Neutrophil (primary cell): ENCODE data around the gene ASIC3.

Source experiments
- H3K27ac ChIP-seq: fragments of 200-600 bp; sonication (generic); 2 replicates; pipeline ENCODE4 v1.5.1; 2016; ENCODE audit warnings: mild to moderate bottlenecking, moderate library complexity
- H3K27me3 ChIP-seq: fragments of 200-600 bp; sonication (generic); 2 replicates; pipeline ENCODE4 v1.6.0; 2016; ENCODE audit warnings: mild to moderate bottlenecking
- H3K36me3 ChIP-seq: fragments of 200-600 bp; sonication (generic); 2 replicates; pipeline ENCODE4 v1.5.1; 2017
- H3K4me1 ChIP-seq, 2 experiments: fragments of 200-600 bp in 1 of 2; sonication (generic) in 1 of 2; 1 replicate in 1 of 2; 2 replicates in 1 of 2; pipeline versions ENCODE4 v1.5.1 to v1.6.1; 2013 to 2016; ENCODE audit warnings: low read depth in 1 of 2, low read length in 1 of 2, mild to moderate bottlenecking in 1 of 2, moderate library complexity in 1 of 2; ENCODE audit not compliant: control insufficient read depth in 1 of 2, insufficient read depth in 1 of 2
- H3K4me3 ChIP-seq, 2 experiments: fragments of 200-600 bp in 1 of 2; sonication (generic) in 1 of 2; 1 replicate in 1 of 2; 2 replicates in 1 of 2; pipeline ENCODE4 v1.5.1; 2013 to 2016; ENCODE audit warnings: low read depth in 1 of 2, low read length in 1 of 2, mild to moderate bottlenecking in 1 of 2, moderate library complexity in 1 of 2
- H3K9me3 ChIP-seq: fragments of 200-600 bp; sonication (generic); 2 replicates; pipeline ENCODE4 v1.5.1; 2016
- TF ChIP-seq, protein P1 (sequence below): fragments of 200-600 bp; sonication (generic); IDR thresholded peaks from 2 replicates; pipeline ENCODE4 v1.5.1; 2016; ENCODE audit warnings: antibody characterized with exemption

ASIC3 gene

DNA sequence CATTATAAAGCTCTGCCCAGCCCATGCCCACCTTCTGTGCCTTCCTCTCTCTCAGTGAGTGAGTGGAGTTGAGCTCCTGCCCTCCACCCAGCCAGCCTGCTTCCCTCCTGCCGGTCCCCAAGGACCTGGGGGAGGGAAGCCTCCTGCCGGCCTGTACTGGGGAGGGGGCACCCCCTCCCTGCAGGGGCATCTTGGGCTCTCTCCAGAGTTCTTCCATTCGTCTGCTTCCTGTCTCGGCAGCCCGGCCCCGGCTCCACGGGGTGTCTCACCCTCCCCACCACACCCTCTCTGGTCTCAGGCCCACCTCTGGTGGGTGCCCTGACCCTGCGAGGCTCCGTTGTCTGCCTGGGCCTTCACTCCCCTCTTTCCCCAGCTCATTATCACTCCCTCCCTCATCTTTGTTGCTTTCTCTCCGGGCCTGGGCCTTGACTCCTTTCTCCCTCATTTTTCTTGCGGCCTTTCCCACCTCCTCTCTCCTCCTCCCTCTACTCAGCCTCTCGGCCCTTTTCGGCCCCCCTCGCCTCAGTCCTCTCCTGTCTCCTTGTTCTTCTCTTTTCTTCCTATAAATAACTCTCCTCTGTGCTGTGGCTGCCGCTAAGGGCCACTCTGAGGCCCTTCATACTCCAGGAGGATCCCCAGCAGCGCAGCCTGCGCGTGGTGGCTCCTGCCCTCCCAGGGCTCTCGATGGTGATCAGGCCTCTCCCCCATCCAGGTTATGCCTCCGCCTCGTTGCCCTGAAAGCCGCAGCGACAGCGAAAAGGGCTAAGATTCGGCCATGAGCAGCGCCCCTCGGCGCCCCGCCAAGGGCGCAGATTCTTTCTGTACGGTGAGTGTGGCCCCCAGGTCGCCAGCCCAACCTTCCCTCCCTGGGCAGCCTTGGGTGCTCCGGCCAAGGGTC, 13.1 kb downstream of the ASIC3 start:
- H3K27me3 ChIP-seq = no peaks in the 10 kb centered on the region
- no peak overlapping the region for H3K27ac ChIP-seq
- H3K9me3 ChIP-seq = no peaks in the 10 kb centered on the region
- H3K4me1 ChIP-seq = peaks cover 32 to 37% of the 10 kb centered on the region in 2 experiments
- H3K4me3 ChIP-seq = no peak overlapping the region
- TF ChIP-seq, protein P1, sequence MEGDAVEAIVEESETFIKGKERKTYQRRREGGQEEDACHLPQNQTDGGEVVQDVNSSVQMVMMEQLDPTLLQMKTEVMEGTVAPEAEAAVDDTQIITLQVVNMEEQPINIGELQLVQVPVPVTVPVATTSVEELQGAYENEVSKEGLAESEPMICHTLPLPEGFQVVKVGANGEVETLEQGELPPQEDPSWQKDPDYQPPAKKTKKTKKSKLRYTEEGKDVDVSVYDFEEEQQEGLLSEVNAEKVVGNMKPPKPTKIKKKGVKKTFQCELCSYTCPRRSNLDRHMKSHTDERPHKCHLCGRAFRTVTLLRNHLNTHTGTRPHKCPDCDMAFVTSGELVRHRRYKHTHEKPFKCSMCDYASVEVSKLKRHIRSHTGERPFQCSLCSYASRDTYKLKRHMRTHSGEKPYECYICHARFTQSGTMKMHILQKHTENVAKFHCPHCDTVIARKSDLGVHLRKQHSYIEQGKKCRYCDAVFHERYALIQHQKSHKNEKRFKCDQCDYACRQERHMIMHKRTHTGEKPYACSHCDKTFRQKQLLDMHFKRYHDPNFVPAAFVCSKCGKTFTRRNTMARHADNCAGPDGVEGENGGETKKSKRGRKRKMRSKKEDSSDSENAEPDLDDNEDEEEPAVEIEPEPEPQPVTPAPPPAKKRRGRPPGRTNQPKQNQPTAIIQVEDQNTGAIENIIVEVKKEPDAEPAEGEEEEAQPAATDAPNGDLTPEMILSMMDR = no peak
- H3K36me3 ChIP-seq = peaks cover 27% of the 10 kb centered on the region

DNA sequence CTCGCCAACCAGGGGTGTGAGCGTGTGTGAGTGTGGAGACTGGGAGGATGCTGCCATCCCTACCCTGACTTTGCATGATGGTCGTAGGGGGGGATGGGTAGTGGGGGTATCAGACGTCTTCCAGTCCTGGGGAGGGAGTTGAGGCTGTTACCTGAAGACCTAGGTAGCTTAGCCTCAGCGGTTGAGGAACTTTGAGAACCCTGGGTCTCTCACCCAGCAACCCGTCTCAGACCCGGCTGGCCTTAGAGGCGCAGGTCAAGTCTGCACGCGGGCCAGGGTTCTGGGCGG, 13.7 kb downstream of the ASIC3 start:
- TF ChIP-seq, protein P1 = no peak
- Histone ChIP-seq H3K27ac (no peak overlapping the region), H3K4me3 (no peak overlapping the region)

DNA sequence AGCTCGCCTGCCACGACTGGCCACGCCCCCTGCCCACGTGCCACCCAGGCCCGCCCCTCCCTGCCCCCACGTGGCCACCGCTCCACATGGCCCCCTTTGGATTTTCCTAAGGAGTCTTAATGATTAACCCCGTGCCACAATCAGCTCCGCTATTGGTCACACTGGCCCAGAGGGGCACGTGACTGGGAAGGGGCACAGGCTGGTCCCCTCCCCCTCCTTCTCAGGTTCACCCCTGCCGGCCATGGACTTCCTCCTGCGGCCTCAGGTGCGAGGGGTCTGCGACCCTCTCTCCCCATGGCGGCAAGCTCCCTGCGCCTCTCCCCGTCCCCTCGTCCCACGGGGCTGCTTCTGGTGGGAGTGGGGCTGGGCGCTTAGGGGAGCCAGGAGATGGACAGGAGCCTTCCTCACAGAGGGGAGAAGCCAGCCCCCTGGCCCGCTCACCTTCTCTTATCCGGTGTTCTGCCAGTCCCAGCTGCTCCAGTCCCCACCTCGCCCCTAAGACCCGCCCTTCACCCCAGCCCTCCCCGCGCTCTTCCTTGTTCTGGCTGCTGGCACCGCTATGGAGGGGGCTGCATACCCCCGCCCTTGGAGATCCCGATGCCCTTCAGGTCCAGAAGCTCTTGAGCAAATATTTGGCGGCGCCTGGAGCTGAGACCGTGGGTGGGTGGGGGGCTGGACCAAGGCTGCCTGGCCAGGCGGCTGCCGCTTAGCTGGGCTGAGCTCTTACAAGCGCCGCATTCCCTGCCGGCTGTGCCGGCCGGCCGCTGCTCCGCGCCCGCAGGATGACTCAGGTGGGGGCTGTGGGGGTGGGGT, 14.3 kb downstream of the ASIC3 start:
- Histone ChIP-seq H3K4me1 (peaks cover 24 to 27% of the 10 kb centered on the region in 2 experiments), H3K9me3 (no peaks in the 10 kb centered on the region), H3K27me3 (no peaks in the 10 kb centered on the region), H3K36me3 (peaks cover 38% of the 10 kb centered on the region), H3K27ac (no peak overlapping the region), H3K4me3 (no peak overlapping the region)
- TF ChIP-seq, protein P1 = no peak

More for the DNA sequence above, 13.7 kb downstream of the ASIC3 start:
- no peaks in the 10 kb centered on the region for H3K9me3 ChIP-seq
- H3K27me3 ChIP-seq = no peaks in the 10 kb centered on the region
- peaks cover 29 to 33% of the 10 kb centered on the region in 2 experiments for H3K4me1 ChIP-seq
- H3K36me3 ChIP-seq = peaks cover 33% of the 10 kb centered on the region

DNA sequence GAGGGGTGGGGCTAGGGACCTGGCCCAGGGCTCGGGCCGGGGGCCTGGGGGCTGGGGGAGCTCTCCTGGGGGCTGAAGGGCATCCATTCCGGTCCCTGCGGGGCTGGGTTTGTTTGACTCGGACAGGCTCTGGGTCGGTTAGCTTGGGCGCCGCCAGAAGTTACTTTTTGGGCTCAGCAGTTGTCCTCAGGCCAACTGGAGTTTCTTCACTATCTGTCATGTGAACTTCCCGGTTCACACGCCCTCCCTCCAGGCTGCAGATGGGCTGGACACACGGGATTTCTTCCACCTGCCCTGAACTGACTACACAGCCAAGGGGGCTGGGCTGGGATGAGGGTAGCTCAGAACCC, 14.9 kb downstream of the ASIC3 start:
- no peaks in the 10 kb centered on the region for H3K9me3 ChIP-seq
- TF ChIP-seq, protein P1 = no peak
- no peak overlapping the region for H3K4me3 ChIP-seq
- H3K4me1 ChIP-seq = peaks cover 22 to 25% of the 10 kb centered on the region in 2 experiments
- no peak overlapping the region for H3K27ac ChIP-seq
- no peaks in the 10 kb centered on the region for H3K27me3 ChIP-seq
- H3K36me3 ChIP-seq = peaks cover 44% of the 10 kb centered on the region

DNA sequence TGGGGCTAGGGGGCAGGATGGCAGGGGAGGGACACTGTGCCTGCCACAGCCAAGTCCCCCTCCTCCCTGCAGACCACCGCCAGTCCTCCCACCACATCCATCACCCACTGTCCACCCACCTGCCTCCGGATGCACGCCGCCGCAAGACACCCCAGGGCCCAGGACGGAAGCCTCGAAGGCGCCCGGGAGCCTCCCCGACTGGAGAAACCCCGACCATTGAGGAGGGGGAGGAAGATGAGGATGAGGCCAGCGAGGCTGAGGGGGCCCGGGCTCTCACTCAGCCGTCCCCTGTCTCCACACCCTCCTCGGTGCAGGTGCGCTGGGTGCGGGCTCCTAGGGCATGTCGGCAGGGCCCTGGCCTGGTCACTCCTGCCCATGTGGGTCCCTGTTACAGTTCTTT, 16.1 kb downstream of the ASIC3 start:
- H3K27ac ChIP-seq = no peak overlapping the region
- H3K4me1 ChIP-seq = peaks cover 12 to 14% of the 10 kb centered on the region in 2 experiments
- H3K36me3 ChIP-seq = peaks cover 55% of the 10 kb centered on the region
- H3K9me3 ChIP-seq = no peaks in the 10 kb centered on the region
- H3K4me3 ChIP-seq = no peak overlapping the region
- TF ChIP-seq, protein P1 = no peak
- no peaks in the 10 kb centered on the region for H3K27me3 ChIP-seq
